Measurements from ENCODE around the gene CDH4. TPM values are rescaled to one million over a fixed set of nuclear protein-coding genes. Genes with fewer than 3 reads are reported as not detected.

CDH4 gene
- total RNA-seq, 4 donors from 2014 or later: 0.71 to 4.2 (median 2.9) TPM

GRCh38 chr20:61522498-61523090, 270.5 kb downstream of the CDH4 start:
- WGBS, 2 donors: 90 to 93% methylated on average over 25 of the region's 25 CpGs
- H3K4me3 ChIP-seq (ENCODE audit: low read depth, poor library complexity, severe bottlenecking): no peak overlapping the region
- TF ChIP-seq POLR2A (IDR thresholded peaks at IDR 0.05): no peak
- TF ChIP-seq CTCF (IDR thresholded peaks at IDR 0.05): no peak
- intact Hi-C loops (cut with DNase I; ENCODE audit: low total_unique reads): no loop called here
- DNase-seq (ENCODE audit: low spot score in 2 of 2): no peak

- no peak for DNase-seq (ENCODE audit: low spot score in 2 of 2)
- TF ChIP-seq POLR2A (IDR thresholded peaks at IDR 0.05) (no peak), CTCF (IDR thresholded peaks at IDR 0.05) (no peak)
- intact Hi-C loops (cut with DNase I; ENCODE audit: low total_unique reads): no loop called here
- 91 to 93% methylated on average over 19 of the region's 19 CpGs for WGBS, 2 donors
- H3K4me3 ChIP-seq (ENCODE audit: low read depth, poor library complexity, severe bottlenecking): no peak overlapping the region
Measured at GRCh38 chr20:61523145-61523544, 271.1 kb downstream of the CDH4 start.

- WGBS, 2 donors: 65 to 72% methylated on average over 13 of the region's 13 CpGs
- H3K4me3 ChIP-seq (ENCODE audit: low read depth, poor library complexity, severe bottlenecking): no peak overlapping the region
- no peak for TF ChIP-seq CTCF (IDR thresholded peaks at IDR 0.05)
- no peak for TF ChIP-seq POLR2A (IDR thresholded peaks at IDR 0.05)
- DNase-seq (ENCODE audit: low spot score in 2 of 2): no peak
- intact Hi-C loops (cut with DNase I; ENCODE audit: low total_unique reads): no loop called here
Measured at GRCh38 chr20:61524951-61525666, 273.0 kb downstream of the CDH4 start.

GRCh38 chr20:61525781-61526431, 273.8 kb downstream of the CDH4 start:
- H3K4me3 ChIP-seq (ENCODE audit: low read depth, poor library complexity, severe bottlenecking): no peak overlapping the region
- no peak for DNase-seq (ENCODE audit: low spot score in 2 of 2)
- intact Hi-C loops (cut with DNase I; ENCODE audit: low total_unique reads): no loop called here
- 63 to 65% methylated on average over 21 of the region's 21 CpGs for WGBS, 2 donors
- TF ChIP-seq CTCF (IDR thresholded peaks at IDR 0.05): no peak
- TF ChIP-seq POLR2A (IDR thresholded peaks at IDR 0.05): no peak

- WGBS, 2 donors: 93% methylated on average over 13 of the region's 13 CpGs
- intact Hi-C loops (cut with DNase I; ENCODE audit: low total_unique reads): no loop called here
- TF ChIP-seq CTCF (IDR thresholded peaks at IDR 0.05) (no peak), POLR2A (IDR thresholded peaks at IDR 0.05) (no peak)
- no peak for DNase-seq (ENCODE audit: low spot score in 2 of 2)
- no peak overlapping the region for H3K4me3 ChIP-seq (ENCODE audit: low read depth, poor library complexity, severe bottlenecking)
Measured at GRCh38 chr20:61526907-61527306, 274.8 kb downstream of the CDH4 start.
